CD14-positive monocyte (primary cell): ENCODE data around the gene CTDNEP1. TPM values are rescaled to one million over a fixed set of nuclear protein-coding genes. Genes with fewer than 3 reads are reported as not detected.

Experiments used
- DNase-seq, 3 donors: peaks; one replicate each; pipeline ENCODE4 v3.0.0-alpha.2; 2011 to 2022
- H2AFZ ChIP-seq: 2 replicates; pipeline ENCODE4 v1.6.0; 2012; ENCODE audit warnings: mild to moderate bottlenecking, low read depth, low read length, inconsistent platforms; ENCODE audit not compliant: insufficient read depth, poor library complexity, severe bottlenecking
- H3K27ac ChIP-seq, 2 donors: 1 replicate in 1 of 2; 2 replicates in 1 of 2; pipeline ENCODE4 v1.5.1; 2012 to 2013; ENCODE audit warnings: low read length in 2 of 2, control low read depth in 1 of 2, inconsistent platforms in 1 of 2, low read depth in 1 of 2, mild to moderate bottlenecking in 1 of 2
- H3K27me3 ChIP-seq, 2 donors: one replicate each; pipeline versions ENCODE4 v1.6.0 to v1.6.1; 2011 to 2013; ENCODE audit warnings: low read length in 2 of 2; ENCODE audit not compliant: control insufficient read depth in 2 of 2, insufficient read depth in 2 of 2
- H3K36me3 ChIP-seq, 2 donors: replicated peaks in 1 of 2; 1 replicate in 1 of 2; 2 replicates in 1 of 2; pipeline versions ENCODE4 v1.5.1 to v1.6.1; 2012 to 2013; ENCODE audit warnings: low read length in 2 of 2, control low read depth in 1 of 2, inconsistent platforms in 1 of 2, mild to moderate bottlenecking in 1 of 2; ENCODE audit not compliant: insufficient read depth in 2 of 2, control insufficient read depth in 1 of 2
- H3K4me1 ChIP-seq, 2 donors: 1 replicate in 1 of 2; 2 replicates in 1 of 2; pipeline versions ENCODE4 v1.5.1 to v1.6.1; 2012 to 2013; ENCODE audit warnings: low read length in 2 of 2, control low read depth in 1 of 2, inconsistent platforms in 1 of 2, mild to moderate bottlenecking in 1 of 2, moderate library complexity in 1 of 2; ENCODE audit not compliant: insufficient read depth in 2 of 2, control insufficient read depth in 1 of 2
- H3K4me2 ChIP-seq: replicated peaks from 2 replicates; pipeline ENCODE3; 2012; ENCODE audit warnings: low read length, moderate library complexity, mild to moderate bottlenecking; ENCODE audit not compliant: poor library complexity, severe bottlenecking; ENCODE audit errors: extremely low read depth
- H3K4me3 ChIP-seq, 3 experiments: fragments of 200-600 bp in 1 of 3; sonication (generic) in 1 of 3; replicated peaks in 1 of 3; 1 replicate in 2 of 3; 2 replicates in 1 of 3; pipeline ENCODE4 v1.5.1; 2011 to 2013; ENCODE audit warnings: low read length in 3 of 3, mild to moderate bottlenecking in 3 of 3, control low read depth in 2 of 3, low read depth in 2 of 3, inconsistent platforms in 1 of 3, moderate library complexity in 1 of 3
- H3K79me2 ChIP-seq: 2 replicates; pipeline ENCODE4 v1.6.0; 2012; ENCODE audit warnings: mild to moderate bottlenecking, control low read depth, inconsistent platforms, low read length, moderate library complexity; ENCODE audit not compliant: insufficient read depth
- H3K9ac ChIP-seq: 2 replicates; pipeline ENCODE4 v1.6.0; 2017; ENCODE audit warnings: low read length, mild to moderate bottlenecking; ENCODE audit not compliant: insufficient read depth, poor library complexity, severe bottlenecking
- H3K9me3 ChIP-seq, 2 donors: replicated peaks in 1 of 2; 1 replicate in 1 of 2; 2 replicates in 1 of 2; pipeline versions ENCODE4 v1.5.1 to v1.6.1; 2012 to 2013; ENCODE audit warnings: low read length in 2 of 2, control low read depth in 1 of 2; ENCODE audit not compliant: control insufficient read depth in 1 of 2, insufficient read depth in 1 of 2
- H4K20me1 ChIP-seq: 2 replicates; pipeline ENCODE4 v1.6.0; 2012; ENCODE audit warnings: mild to moderate bottlenecking, low read length, control low read depth, moderate library complexity; ENCODE audit not compliant: insufficient read depth
- H3K27ac Mint-ChIP-seq, 7 donors: one replicate each; pipeline ENCODE4 v1.8.0; 2020; ENCODE audit warnings: mild to moderate bottlenecking in 7 of 7, mixed read lengths in 7 of 7, moderate library complexity in 6 of 7, inconsistent platforms in 2 of 7
- H3K27me3 Mint-ChIP-seq, 3 donors: one replicate each; pipeline ENCODE4 v1.8.0; 2021 to 2022; ENCODE audit warnings: low read depth in 3 of 3, mild to moderate bottlenecking in 3 of 3, mixed read lengths in 3 of 3, moderate library complexity in 3 of 3, inconsistent platforms in 1 of 3
- H3K36me3 Mint-ChIP-seq, 2 donors: one replicate each; pipeline ENCODE4 v1.8.0; 2020; ENCODE audit warnings: mixed read lengths in 2 of 2, inconsistent platforms in 1 of 2, mild to moderate bottlenecking in 1 of 2
- H3K4me1 Mint-ChIP-seq: one replicate; pipeline ENCODE4 v1.8.0; 2020; ENCODE audit warnings: mild to moderate bottlenecking, mixed read lengths
- H3K4me3 Mint-ChIP-seq, 2 donors: one replicate each; pipeline ENCODE4 v1.8.0; 2020; ENCODE audit warnings: mild to moderate bottlenecking in 2 of 2, mixed read lengths in 2 of 2, moderate library complexity in 1 of 2
- H3K9me3 Mint-ChIP-seq, 7 donors: one replicate each; pipeline ENCODE4 v1.8.0; 2020 to 2022; ENCODE audit warnings: mixed read lengths in 7 of 7, mild to moderate bottlenecking in 6 of 7, moderate library complexity in 6 of 7, inconsistent platforms in 2 of 7
- WGBS: methylation state at CpG from one replicate; pipeline ENCODE4 v1.1.5; 2013; ENCODE audit warnings: missing lambda C conversion rate; ENCODE audit not compliant: insufficient coverage; 5-methylcytosine and 5-hydroxymethylcytosine counted together
- intact Hi-C, 2 donors: fragments of 100-400 bp; cut with micrococcal nuclease; formaldehyde crosslinking; loops; one replicate each; pipeline versions ENCODE4 v1.15.0 to v1.15.1; 2023
- polyA plus RNA-seq, 3 donors: library from polyadenylated mRNA; depleted of rRNA in 1 of 3; unstranded in 2 of 3; stranded (reverse) in 1 of 3; fragments of 300-500 nt in 2 of 3; fragments of >200 nt in 1 of 3; fragmentation: Illumina TruSeq in 2 of 3; gene quantifications; 1 replicate in 2 of 3; 2 replicates in 1 of 3; pipeline ENCODE4 v1.2.3, GENCODE V29; 2012 to 2021
- TF ChIP-seq, protein P1 (sequence below): fragments of 200-600 bp; IDR thresholded peaks from one replicate; pipeline ENCODE4 v1.8.0; 2022; ENCODE audit warnings: antibody characterized with exemption, mild to moderate bottlenecking

Gene CTDNEP1
- polyA plus RNA-seq, 3 donors = 29.5 to 198 (median 38.3) TPM

DNA sequence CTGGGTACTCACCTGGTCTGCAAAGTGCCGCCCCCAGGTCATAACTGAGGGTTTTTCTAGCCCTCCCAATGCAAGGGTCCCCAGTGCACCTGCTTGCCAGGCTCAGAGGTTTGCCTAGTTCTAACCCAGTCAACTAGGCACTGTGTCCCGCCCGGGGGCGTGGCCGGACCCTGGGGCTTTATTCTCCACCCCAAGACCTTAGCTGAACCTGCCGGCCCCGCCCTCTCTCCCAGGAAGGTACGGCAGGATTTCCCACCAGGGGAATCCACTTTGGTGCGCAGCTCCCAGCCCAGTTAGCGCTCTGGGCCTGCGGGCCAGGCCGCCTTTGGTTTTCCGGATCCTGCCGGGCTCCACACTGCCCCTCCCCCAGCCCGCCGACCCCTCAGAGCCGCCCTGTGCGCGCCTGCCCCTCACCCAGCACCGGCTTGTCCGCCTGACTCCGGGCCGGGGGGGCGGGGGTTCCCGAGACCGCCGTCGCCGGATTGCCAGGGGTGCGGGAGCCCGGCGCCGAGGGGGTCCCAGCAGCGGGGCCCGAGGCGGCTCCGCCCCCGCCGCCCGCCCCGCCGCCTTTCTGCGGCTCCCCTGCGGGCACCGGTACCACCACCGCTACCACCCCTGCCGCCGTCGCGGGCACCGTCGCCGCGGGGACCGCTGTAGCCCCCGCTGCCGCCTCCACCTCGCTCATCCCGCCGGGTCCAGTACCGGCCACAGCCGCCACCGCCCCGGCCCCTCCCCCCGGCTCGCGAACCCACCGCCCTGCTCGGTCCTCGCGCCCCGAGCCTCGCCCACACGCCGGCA lies 42.5 kb upstream of the CTDNEP1 start:
- no peak for DNase-seq
- Mint-ChIP-seq H3K27ac (no peak overlapping the region), H3K9me3 (peaks cover 0 to 23% (median 12%) of the 10 kb centered on the region in 7 donors), H3K4me1 (peaks cover 24% of the 10 kb centered on the region), H3K27me3 (peaks cover 67 to 84% (median 70%) of the 10 kb centered on the region in 3 donors), H3K4me3 (peak overlapping the region; percentile 27 to 82), H3K36me3 (peaks cover 0 to 6% of the 10 kb centered on the region in 2 donors)
- H3K27ac ChIP-seq = no peak overlapping the region
- H3K79me2 ChIP-seq = no peaks in the 10 kb centered on the region
- H3K4me1 ChIP-seq = peaks cover 21 to 32% of the 10 kb centered on the region in 2 donors
- H3K4me2 ChIP-seq = peak overlapping the region; percentile 56
- H3K9ac ChIP-seq = peak overlapping the region; percentile 8
- 3% methylated on average over 74 of the region's 75 CpGs for WGBS
- peaks cover 35 to 56% of the 10 kb centered on the region in 2 donors for H3K27me3 ChIP-seq
- no peaks in the 10 kb centered on the region for H4K20me1 ChIP-seq
- H3K4me3 ChIP-seq = peak overlapping the region in 1 of 3 experiments; percentile 44
- intact Hi-C loops = loop anchor here in 1 of 2 donors (5.0 kb wide), 1 partner anchor 252 kb away; the partner anchor contains the start of gene SLC16A11
- H2AFZ ChIP-seq = peak overlapping the region; percentile 50
- TF ChIP-seq, protein P1, sequence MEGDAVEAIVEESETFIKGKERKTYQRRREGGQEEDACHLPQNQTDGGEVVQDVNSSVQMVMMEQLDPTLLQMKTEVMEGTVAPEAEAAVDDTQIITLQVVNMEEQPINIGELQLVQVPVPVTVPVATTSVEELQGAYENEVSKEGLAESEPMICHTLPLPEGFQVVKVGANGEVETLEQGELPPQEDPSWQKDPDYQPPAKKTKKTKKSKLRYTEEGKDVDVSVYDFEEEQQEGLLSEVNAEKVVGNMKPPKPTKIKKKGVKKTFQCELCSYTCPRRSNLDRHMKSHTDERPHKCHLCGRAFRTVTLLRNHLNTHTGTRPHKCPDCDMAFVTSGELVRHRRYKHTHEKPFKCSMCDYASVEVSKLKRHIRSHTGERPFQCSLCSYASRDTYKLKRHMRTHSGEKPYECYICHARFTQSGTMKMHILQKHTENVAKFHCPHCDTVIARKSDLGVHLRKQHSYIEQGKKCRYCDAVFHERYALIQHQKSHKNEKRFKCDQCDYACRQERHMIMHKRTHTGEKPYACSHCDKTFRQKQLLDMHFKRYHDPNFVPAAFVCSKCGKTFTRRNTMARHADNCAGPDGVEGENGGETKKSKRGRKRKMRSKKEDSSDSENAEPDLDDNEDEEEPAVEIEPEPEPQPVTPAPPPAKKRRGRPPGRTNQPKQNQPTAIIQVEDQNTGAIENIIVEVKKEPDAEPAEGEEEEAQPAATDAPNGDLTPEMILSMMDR = no peak
- peaks cover 0 to 13% of the 10 kb centered on the region in 2 donors for H3K9me3 ChIP-seq
- no peaks in the 10 kb centered on the region for H3K36me3 ChIP-seq

DNA sequence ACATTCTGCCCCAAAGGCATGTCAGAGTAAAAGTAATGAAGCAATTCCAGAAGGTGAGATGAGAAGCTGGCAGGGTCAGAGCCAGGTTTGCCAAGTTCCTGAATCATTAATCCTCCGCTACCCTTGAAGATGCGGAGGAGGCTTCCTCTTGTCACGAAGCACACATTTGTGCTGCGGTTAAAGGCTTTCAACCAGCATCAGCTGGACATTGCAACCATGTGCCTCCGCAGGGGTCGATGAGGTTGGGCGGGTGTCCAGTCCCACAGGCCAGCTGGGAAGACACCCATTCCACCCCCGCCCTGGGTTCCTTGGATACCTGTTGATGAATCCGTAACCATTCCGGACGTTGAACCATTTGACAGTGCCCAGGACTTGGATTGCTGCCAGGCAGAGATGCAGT lies 41.6 kb upstream of the CTDNEP1 start:
- peaks cover 0 to 6% of the 10 kb centered on the region in 2 donors for H3K36me3 Mint-ChIP-seq
- H3K4me1 Mint-ChIP-seq = peaks cover 24% of the 10 kb centered on the region
- peaks cover 0 to 23% (median 12%) of the 10 kb centered on the region in 7 donors for H3K9me3 Mint-ChIP-seq
- Histone ChIP-seq H3K4me1 (peaks cover 21 to 32% of the 10 kb centered on the region in 2 donors), H3K9ac (no peak overlapping the region), H3K9me3 (peaks cover 0 to 13% of the 10 kb centered on the region in 2 donors), H2AFZ (no peak overlapping the region), H3K4me3 (no peak overlapping the region), H3K27me3 (peaks cover 35 to 57% of the 10 kb centered on the region in 2 donors), H3K4me2 (no peak overlapping the region), H3K79me2 (no peaks in the 10 kb centered on the region), H4K20me1 (no peaks in the 10 kb centered on the region), H3K36me3 (no peaks in the 10 kb centered on the region), H3K27ac (no peak overlapping the region)
- TF ChIP-seq, protein P1 = no peak
- DNase-seq = no peak
- peaks cover 71 to 86% (median 73%) of the 10 kb centered on the region in 3 donors for H3K27me3 Mint-ChIP-seq
- H3K27ac Mint-ChIP-seq = no peak overlapping the region
- 90% methylated on average over 8 of the region's 11 CpGs for WGBS
- intact Hi-C loops = loop anchor here in 1 of 2 donors (5.0 kb wide), 1 partner anchor 251 kb away; the partner anchor contains the start of gene SLC16A11
- peak overlapping the region in 1 of 2 donors; percentile 82 for H3K4me3 Mint-ChIP-seq
